Measurements from ENCODE around the gene NT5M.

GRCh38 chr17:17324616-17325015 is 21.4 kb downstream of the NT5M start:
- TF ChIP-seq POLR2A (IDR thresholded peaks at IDR 0.05; ENCODE audit: low read length) = no peak
- no peak for TF ChIP-seq PBX3 (IDR thresholded peaks at IDR 0.05)
- no peak for TF ChIP-seq CHD4 (IDR thresholded peaks at IDR 0.05; ENCODE audit: borderline replicate concordance)
- TF ChIP-seq CTCF (IDR thresholded peaks at IDR 0.05) = no peak
- no peak for TF ChIP-seq MAFK (IDR thresholded peaks at IDR 0.05; ENCODE audit: partially characterized antibody)
- no peak for TF ChIP-seq JUNB (IDR thresholded peaks at IDR 0.05)
- no peak for TF ChIP-seq EP300 (IDR thresholded peaks at IDR 0.05)
- TF ChIP-seq FOXS1 (CRISPR knock-in tag; IDR thresholded peaks at IDR 0.05) = no peak
- no peak for TF ChIP-seq RFX5 (IDR thresholded peaks at IDR 0.05)
- no peak for TF ChIP-seq USF2 (IDR thresholded peaks at IDR 0.05)
- TF ChIP-seq KDM1A (IDR thresholded peaks at IDR 0.05; ENCODE audit: low read depth) = no peak
